Measurements from ENCODE around the gene BCLAF1. TPM values are rescaled to one million over a fixed set of nuclear protein-coding genes. Genes with fewer than 3 reads are reported as not detected.

The BCLAF1 gene
- total RNA-seq, 1 donor from 2014 or later = 154 TPM

GRCh38 chr6:136208783-136209182 lies 80.9 kb downstream of the BCLAF1 start:
- Histone ChIP-seq H2AFZ (ENCODE audit: low read depth, low read length) (no peak overlapping the region), H3K36me3 (ENCODE audit: insufficient read depth, low read length) (no peaks in the 10 kb centered on the region), H3K27ac (ENCODE audit: low read depth, low read length) (no peak overlapping the region), H3K4me3 (ENCODE audit: insufficient read depth, low read depth, low read length) (no peak overlapping the region), H3K79me2 (ENCODE audit: insufficient read depth, low read length) (no peaks in the 10 kb centered on the region), H3K4me2 (ENCODE audit: low read length) (no peak overlapping the region), H3K27me3 (ENCODE audit: insufficient read depth, low read length) (no peaks in the 10 kb centered on the region), H3K9me3 (ENCODE audit: insufficient read depth, low read depth, low read length) (no peaks in the 10 kb centered on the region), H3K4me1 (ENCODE audit: insufficient read depth, low read length) (no peaks in the 10 kb centered on the region), H4K20me1 (ENCODE audit: insufficient read depth, low read length) (no peaks in the 10 kb centered on the region), H3K9ac (ENCODE audit: low read length) (no peak overlapping the region)
- Mint-ChIP-seq H3K9me3 (ENCODE audit: unreplicated experiment) (peaks cover 3% of the 10 kb centered on the region), H3K4me3 (ENCODE audit: unreplicated experiment) (no peak overlapping the region), H3K27ac (ENCODE audit: unreplicated experiment) (no peak overlapping the region), H3K36me3 (ENCODE audit: low read depth, unreplicated experiment) (no peaks in the 10 kb centered on the region), H3K27me3 (ENCODE audit: low read depth, unreplicated experiment) (no peaks in the 10 kb centered on the region), H3K4me1 (ENCODE audit: low read depth, unreplicated experiment) (no peaks in the 10 kb centered on the region)
- TF ChIP-seq EZH2 (IDR thresholded peaks at IDR 0.05; ENCODE audit: insufficient read depth, low read length) = no peak
- TF ChIP-seq, protein P1, sequence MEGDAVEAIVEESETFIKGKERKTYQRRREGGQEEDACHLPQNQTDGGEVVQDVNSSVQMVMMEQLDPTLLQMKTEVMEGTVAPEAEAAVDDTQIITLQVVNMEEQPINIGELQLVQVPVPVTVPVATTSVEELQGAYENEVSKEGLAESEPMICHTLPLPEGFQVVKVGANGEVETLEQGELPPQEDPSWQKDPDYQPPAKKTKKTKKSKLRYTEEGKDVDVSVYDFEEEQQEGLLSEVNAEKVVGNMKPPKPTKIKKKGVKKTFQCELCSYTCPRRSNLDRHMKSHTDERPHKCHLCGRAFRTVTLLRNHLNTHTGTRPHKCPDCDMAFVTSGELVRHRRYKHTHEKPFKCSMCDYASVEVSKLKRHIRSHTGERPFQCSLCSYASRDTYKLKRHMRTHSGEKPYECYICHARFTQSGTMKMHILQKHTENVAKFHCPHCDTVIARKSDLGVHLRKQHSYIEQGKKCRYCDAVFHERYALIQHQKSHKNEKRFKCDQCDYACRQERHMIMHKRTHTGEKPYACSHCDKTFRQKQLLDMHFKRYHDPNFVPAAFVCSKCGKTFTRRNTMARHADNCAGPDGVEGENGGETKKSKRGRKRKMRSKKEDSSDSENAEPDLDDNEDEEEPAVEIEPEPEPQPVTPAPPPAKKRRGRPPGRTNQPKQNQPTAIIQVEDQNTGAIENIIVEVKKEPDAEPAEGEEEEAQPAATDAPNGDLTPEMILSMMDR (IDR thresholded peaks at IDR 0.05; ENCODE audit: insufficient read depth, low read depth, low read length) = no peak
- no peak for FAIRE-seq
- no peak for DNase-seq (ENCODE audit: low read depth)

Other genes starting within 250 kb of the BCLAF1 start
- gene MTFR2, start 39.5 kb downstream of the BCLAF1 start, total RNA-seq = 1.3 and 1.8 TPM in 2 replicates

Measured in astrocyte (in vitro differentiated cells and primary cell).